HepG2 (cell line): Measurements from ENCODE around the gene RPH3AL. TPM values are rescaled to one million over a fixed set of nuclear protein-coding genes. Genes with fewer than 3 reads are reported as not detected.

Source experiments
- AFF4 ChIP-seq: sonication (generic); formaldehyde crosslinking; IDR thresholded peaks from 2 replicates; pipeline ENCODE4 v1.4.0; 2020; ENCODE audit warnings: missing genetic modification reagents
- AKAP8 ChIP-seq: sonication (generic); formaldehyde crosslinking; IDR thresholded peaks from 2 replicates; pipeline ENCODE4 v1.5.1; 2020; ENCODE audit warnings: mild to moderate bottlenecking, missing genetic modification reagents
- ARNTL ChIP-seq: sonication (generic); formaldehyde crosslinking; IDR thresholded peaks from 2 replicates; pipeline ENCODE4 v1.4.0; 2020; ENCODE audit warnings: mild to moderate bottlenecking, missing genetic modification reagents
- FOXK1 ChIP-seq: sonication (generic); formaldehyde crosslinking; IDR thresholded peaks from 2 replicates; pipeline ENCODE4 v1.4.0; 2020; ENCODE audit warnings: low read depth, missing genetic modification reagents, borderline replicate concordance
- GPN1 ChIP-seq: sonication (generic); formaldehyde crosslinking; IDR thresholded peaks from 2 replicates; pipeline ENCODE4 v1.5.1; 2020; ENCODE audit warnings: missing genetic modification reagents, borderline replicate concordance
- MAX ChIP-seq: IDR thresholded peaks from 2 replicates; pipeline ENCODE4 v1.6.1; 2012; ENCODE audit warnings: inconsistent platforms
- REPIN1 ChIP-seq: sonication (generic); formaldehyde crosslinking; IDR thresholded peaks from 2 replicates; pipeline ENCODE4 v1.8.0; 2022; ENCODE audit warnings: missing genetic modification reagents, low read depth, mild to moderate bottlenecking, borderline replicate concordance
- RXRB ChIP-seq: IDR thresholded peaks from 2 replicates; pipeline ENCODE4 v1.6.1; 2016; ENCODE audit warnings: borderline replicate concordance, missing genetic modification reagents, missing compliant biosample characterization
- STAT6 ChIP-seq: sonication (generic); formaldehyde crosslinking; IDR thresholded peaks from 2 replicates; pipeline ENCODE4 v1.4.0; 2020; ENCODE audit warnings: missing genetic modification reagents, mild to moderate bottlenecking, borderline replicate concordance
- TBL1XR1 ChIP-seq: fragments of 150-350 bp; IDR thresholded peaks from 2 replicates; pipeline ENCODE4 v1.6.1; 2014; ENCODE audit warnings: borderline replicate concordance, low read length; ENCODE audit not compliant: partially characterized antibody
- TCF12 ChIP-seq, 2 experiments: fragments of 450-650 bp in 1 of 2; sonication (generic) in 1 of 2; formaldehyde crosslinking in 1 of 2; IDR thresholded peaks; 2 replicates each; pipeline versions ENCODE4 v1.6.1 to v1.8.0; 2017 to 2022; ENCODE audit warnings: antibody characterized with exemption in 1 of 2, mild to moderate bottlenecking in 1 of 2, missing genetic modification reagents in 1 of 2, moderate library complexity in 1 of 2
- ZBED4 ChIP-seq: sonication (generic); formaldehyde crosslinking; IDR thresholded peaks from 2 replicates; pipeline ENCODE4 v1.4.0; 2020; ENCODE audit warnings: missing genetic modification reagents, borderline replicate concordance
- ZBTB25 ChIP-seq: IDR thresholded peaks from 2 replicates; pipeline ENCODE4 v1.6.1; 2018; ENCODE audit warnings: missing genetic modification reagents
- ZFP41 ChIP-seq: sonication (generic); formaldehyde crosslinking; IDR thresholded peaks from 2 replicates; pipeline ENCODE4 v1.4.0; 2020; ENCODE audit warnings: mild to moderate bottlenecking, missing genetic modification reagents, borderline replicate concordance
- ZNF335 ChIP-seq: sonication (generic); formaldehyde crosslinking; IDR thresholded peaks from 2 replicates; pipeline ENCODE4 v1.4.0; 2020; ENCODE audit warnings: missing genetic modification reagents
- ZNF383 ChIP-seq: sonication (generic); formaldehyde crosslinking; IDR thresholded peaks from 2 replicates; pipeline ENCODE4 v1.4.0; 2020; ENCODE audit warnings: missing genetic modification reagents, mild to moderate bottlenecking, borderline replicate concordance
- ZNF567 ChIP-seq: sonication (generic); formaldehyde crosslinking; IDR thresholded peaks from 2 replicates; pipeline ENCODE4 v1.8.1; 2023; ENCODE audit warnings: mild to moderate bottlenecking, missing genetic modification reagents, borderline replicate concordance
- ZSCAN30 ChIP-seq: sonication (generic); formaldehyde crosslinking; IDR thresholded peaks from 2 replicates; pipeline ENCODE4 v1.5.0; 2020; ENCODE audit warnings: mild to moderate bottlenecking, missing genetic modification reagents
- polyA plus RNA-seq, 8 experiments: library from polyadenylated mRNA; depleted of rRNA in 3 of 8; stranded (reverse) in 7 of 8; unstranded in 1 of 8; fragments of >200 nt; fragmentation: Illumina TruSeq in 4 of 8; extraction: Trizol in 4 of 8; gene quantifications; 2 replicates each; pipeline versions ENCODE4 v1.2.1 to v1.2.3, GENCODE V29; 2011 to 2016; ENCODE audit warnings: low read depth in 4 of 8, missing spikeins in 1 of 8, mixed read lengths in 1 of 8; ENCODE audit not compliant: insufficient read depth in 1 of 8
- total RNA-seq, 5 experiments: library from RNA; depleted of rRNA; stranded (reverse); fragments of >200 nt; fragmentation: Illumina TruSeq; extraction: Trizol; gene quantifications; 2 replicates each; pipeline ENCODE4 v1.2.3, GENCODE V29; 2016; ENCODE audit warnings: low read depth in 1 of 5

Gene RPH3AL
- total and polyA plus RNA-seq, 2 of the 13 experiments (the other 11 are each of a cell fraction or from before 2014, with no cell fraction given): 7.8 to 16.4 TPM

GRCh38 chr17:233473-233941, 119.1 kb downstream of the RPH3AL start (continued):
- TF ChIP-seq AKAP8 (CRISPR knock-in tag) (no peak), ZNF335 (no peak), ARNTL (CRISPR knock-in tag) (peak; percentile 55; the same call in 1 of the 2 replicates), ZBED4 (CRISPR knock-in tag) (no peak), STAT6 (CRISPR knock-in tag) (no peak), ZFP41 (CRISPR knock-in tag) (no peak), GPN1 (CRISPR knock-in tag) (no peak), TCF12 (IDR thresholded peaks at IDR 0.05) (no peak), TCF12 (CRISPR knock-in tag; IDR thresholded peaks at IDR 0.05) (no peak), ZSCAN30 (no peak), MAX (peak; percentile 47; the same call in 1 of the 2 replicates), FOXK1 (CRISPR knock-in tag) (no peak; the same call in 1 of the 2 replicates), REPIN1 (CRISPR knock-in tag) (no peak), ZNF383 (CRISPR knock-in tag) (no peak), ZBTB25 (no peak), ZNF567 (no peak), TBL1XR1 (peak; percentile 94), AFF4 (no peak), RXRB (CRISPR knock-in tag) (peak; percentile 99)
